ENCODE measurements around the gene ATAD3C. TPM values are rescaled to one million over a fixed set of nuclear protein-coding genes. Genes with fewer than 3 reads are reported as not detected.
"Not testable (repeated sequence)": the region's sequence is repeated elsewhere in the genome, so short reads cannot be mapped to it uniquely, and the experiment has no call there.

ATAD3C gene
- total RNA-seq, 1 experiment from 2014 or later = 1.4 TPM

DNA sequence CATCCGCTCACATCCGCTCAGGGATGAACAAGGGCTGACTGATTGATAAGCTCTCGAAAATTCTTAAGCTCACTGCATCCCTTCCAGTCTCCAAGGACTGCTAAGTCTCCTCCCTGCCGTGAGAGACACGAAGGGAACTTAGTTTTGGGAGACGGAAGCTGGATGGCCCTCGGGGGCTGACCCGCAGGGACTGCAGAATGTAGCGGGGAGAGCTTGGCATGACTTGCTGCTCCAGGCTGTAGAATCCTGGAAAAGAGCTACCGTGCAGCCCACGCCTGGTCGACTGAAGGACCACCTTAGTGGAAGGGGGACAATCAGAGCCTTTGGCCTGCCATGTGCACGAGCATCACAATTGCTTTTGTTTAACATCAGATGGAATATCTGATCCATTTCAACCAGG is 33.7 kb upstream of the ATAD3C start:
- no peak overlapping the region for H2AFZ ChIP-seq (ENCODE audit: low read length)
- no peaks in the 10 kb centered on the region for H3K9me2 ChIP-seq (replicated peaks; ENCODE audit: low read length)
- H3K4me3 ChIP-seq (ENCODE audit: low read length) = no peak overlapping the region
- TF ChIP-seq EZH2phosphoT487 (IDR thresholded peaks at IDR 0.05; ENCODE audit: borderline replicate concordance, low read length) (no peak), EZH2 (IDR thresholded peaks at IDR 0.05; ENCODE audit: low read length, unreplicated experiment) (no peak)
- TF ChIP-seq, protein P1, sequence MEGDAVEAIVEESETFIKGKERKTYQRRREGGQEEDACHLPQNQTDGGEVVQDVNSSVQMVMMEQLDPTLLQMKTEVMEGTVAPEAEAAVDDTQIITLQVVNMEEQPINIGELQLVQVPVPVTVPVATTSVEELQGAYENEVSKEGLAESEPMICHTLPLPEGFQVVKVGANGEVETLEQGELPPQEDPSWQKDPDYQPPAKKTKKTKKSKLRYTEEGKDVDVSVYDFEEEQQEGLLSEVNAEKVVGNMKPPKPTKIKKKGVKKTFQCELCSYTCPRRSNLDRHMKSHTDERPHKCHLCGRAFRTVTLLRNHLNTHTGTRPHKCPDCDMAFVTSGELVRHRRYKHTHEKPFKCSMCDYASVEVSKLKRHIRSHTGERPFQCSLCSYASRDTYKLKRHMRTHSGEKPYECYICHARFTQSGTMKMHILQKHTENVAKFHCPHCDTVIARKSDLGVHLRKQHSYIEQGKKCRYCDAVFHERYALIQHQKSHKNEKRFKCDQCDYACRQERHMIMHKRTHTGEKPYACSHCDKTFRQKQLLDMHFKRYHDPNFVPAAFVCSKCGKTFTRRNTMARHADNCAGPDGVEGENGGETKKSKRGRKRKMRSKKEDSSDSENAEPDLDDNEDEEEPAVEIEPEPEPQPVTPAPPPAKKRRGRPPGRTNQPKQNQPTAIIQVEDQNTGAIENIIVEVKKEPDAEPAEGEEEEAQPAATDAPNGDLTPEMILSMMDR (conservative IDR thresholded peaks at IDR 0.05; ENCODE audit: low read depth, low read length) = no peak
- H4K20me1 ChIP-seq (ENCODE audit: low read length) = no peaks in the 10 kb centered on the region
- BruUV-seq (replicated peaks) = no TSS peak
- POLR2A ChIA-PET (ENCODE audit: unreplicated experiment) = no interaction called here
- no peaks in the 10 kb centered on the region for H3K79me2 ChIP-seq (ENCODE audit: low read length)
- H3K9me3 ChIP-seq (ENCODE audit: low read length) = no peaks in the 10 kb centered on the region
- no peak overlapping the region for H3K4me2 ChIP-seq (ENCODE audit: low read length)
- no peaks in the 10 kb centered on the region for H3K27me3 ChIP-seq (ENCODE audit: low read length)
- no peaks in the 10 kb centered on the region for H3K4me1 ChIP-seq (ENCODE audit: insufficient read depth, low read length)
- no peak overlapping the region for H3K27ac ChIP-seq (ENCODE audit: low read length)
- DNase-seq (no peak), ATAC-seq (no peak)
- intact Hi-C loops (cut with micrococcal nuclease) = no loop called here
- no peak overlapping the region for H3K9ac ChIP-seq (ENCODE audit: low read length)
- no peaks in the 10 kb centered on the region for H3K36me3 ChIP-seq (ENCODE audit: low read depth, low read length)
- CTCF ChIA-PET = interaction anchor here (0.8 kb wide), 1 partner anchor 24 kb away, joined by 4 read pairs; no protein-coding TSS in a partner anchor
- no peaks in the 10 kb centered on the region for H3F3A ChIP-seq (ENCODE audit: low read length, unreplicated experiment)

DNA sequence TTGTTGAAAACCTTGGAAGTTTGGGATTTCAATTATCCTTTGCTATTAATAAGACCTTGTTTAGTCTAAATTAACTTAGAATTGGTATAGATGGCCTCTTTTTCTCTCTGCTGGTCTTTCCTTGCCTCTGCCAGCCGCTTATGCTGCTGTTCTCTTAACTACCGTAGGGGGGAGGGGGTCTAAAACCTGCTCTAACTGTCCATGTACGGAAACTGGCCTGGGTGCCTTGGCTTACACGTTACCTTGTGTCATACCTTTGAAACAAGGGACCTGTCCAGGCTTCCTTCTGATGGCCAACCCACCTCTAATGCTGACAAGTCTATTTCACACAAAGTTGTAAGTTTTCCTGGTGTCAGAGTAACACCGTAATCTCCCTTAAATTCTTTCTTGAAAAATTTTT is 32.1 kb upstream of the ATAD3C start:
- ATAC-seq; CTCF ChIA-PET; BruUV-seq (replicated peaks); H3K4me1 ChIP-seq (ENCODE audit: insufficient read depth, low read length); H3F3A ChIP-seq (ENCODE audit: low read length, unreplicated experiment); H3K4me3 ChIP-seq (ENCODE audit: low read length); H3K27me3 ChIP-seq (ENCODE audit: low read length); H3K79me2 ChIP-seq (ENCODE audit: low read length); H3K27ac ChIP-seq (ENCODE audit: low read length); H3K9me3 ChIP-seq (ENCODE audit: low read length); H3K36me3 ChIP-seq (ENCODE audit: low read depth, low read length); H4K20me1 ChIP-seq (ENCODE audit: low read length); H3K9me2 ChIP-seq (replicated peaks; ENCODE audit: low read length); DNase-seq; H2AFZ ChIP-seq (ENCODE audit: low read length); H3K9ac ChIP-seq (ENCODE audit: low read length); H3K4me2 ChIP-seq (ENCODE audit: low read length); intact Hi-C loops (cut with micrococcal nuclease); POLR2A ChIA-PET (ENCODE audit: unreplicated experiment): not testable (repeated sequence)

DNA sequence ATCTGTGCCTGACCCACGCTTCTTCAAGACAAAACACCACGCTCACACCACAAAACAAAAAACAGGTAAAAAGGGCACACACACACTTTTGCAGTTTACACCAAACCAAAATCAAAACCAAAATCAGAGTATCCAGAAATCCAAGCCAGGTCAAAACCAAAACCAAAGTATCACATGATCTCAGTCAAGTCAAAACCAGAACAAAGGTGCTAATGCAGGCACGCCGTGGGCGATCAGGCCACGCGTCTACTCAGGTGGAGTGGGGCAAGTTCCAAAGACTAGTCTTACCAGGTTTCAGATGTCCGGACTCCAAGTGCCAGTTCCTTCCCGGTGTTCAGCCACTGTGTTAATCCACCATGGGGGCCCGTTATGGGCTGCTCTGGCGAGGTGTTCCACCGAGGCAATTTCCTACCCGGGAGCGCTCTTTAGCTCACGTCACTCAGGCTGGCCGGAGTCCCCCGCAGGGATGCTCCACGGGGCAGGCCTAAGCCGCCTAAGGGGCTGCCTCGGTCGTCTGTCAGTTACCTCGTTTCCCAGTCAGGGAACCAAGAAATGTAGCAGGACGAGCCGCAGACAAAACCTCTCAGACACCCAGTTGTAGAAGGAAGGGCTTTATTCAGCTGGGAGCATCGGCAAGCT is 31.5 kb upstream of the ATAD3C start:
- H2AFZ ChIP-seq (ENCODE audit: low read length); H4K20me1 ChIP-seq (ENCODE audit: low read length); CTCF ChIA-PET; H3K27me3 ChIP-seq (ENCODE audit: low read length); H3K4me3 ChIP-seq (ENCODE audit: low read length); H3K9me3 ChIP-seq (ENCODE audit: low read length); intact Hi-C loops (cut with micrococcal nuclease); H3F3A ChIP-seq (ENCODE audit: low read length, unreplicated experiment); H3K79me2 ChIP-seq (ENCODE audit: low read length); ATAC-seq; H3K4me2 ChIP-seq (ENCODE audit: low read length); H3K9ac ChIP-seq (ENCODE audit: low read length); H3K27ac ChIP-seq (ENCODE audit: low read length); H3K36me3 ChIP-seq (ENCODE audit: low read depth, low read length); BruUV-seq (replicated peaks); H3K9me2 ChIP-seq (replicated peaks; ENCODE audit: low read length); DNase-seq; POLR2A ChIA-PET (ENCODE audit: unreplicated experiment): not testable (repeated sequence)
- peaks cover 10% of the 10 kb centered on the region for H3K4me1 ChIP-seq (ENCODE audit: insufficient read depth, low read length)

Data from PC-3 (cell line).